OCI-LY3 (cell line): ENCODE data around the gene MAPK14.

Experiments used
- H2AFZ ChIP-seq: fragments of 200-600, 300-600 bp; shearing (Covaris generic); 2 replicates; pipeline ENCODE4 v1.6.0; 2014; ENCODE audit warnings: antibody characterized with exemption, low read depth, low read length
- H3K27ac ChIP-seq: fragments of 200-600, 300-600 bp; sonication (generic); 2 replicates; pipeline ENCODE4 v1.5.1; 2014; ENCODE audit warnings: mild to moderate bottlenecking, low read length, moderate library complexity, mixed read lengths
- H3K27me3 ChIP-seq: fragments of 200-600, 300-600 bp; sonication (generic); 2 replicates; pipeline ENCODE4 v1.6.1; 2014; ENCODE audit warnings: low read depth, low read length, mixed read lengths
- H3K36me3 ChIP-seq: fragments of 200-600, 300-600 bp; sonication (generic); replicated peaks from 2 replicates; pipeline ENCODE3; 2014; ENCODE audit warnings: low read depth, low read length, mixed read lengths
- H3K4me1 ChIP-seq: fragments of 300-600, 200-600 bp; sonication (generic); 2 replicates; pipeline ENCODE4 v1.6.1; 2014; ENCODE audit warnings: low read length, mixed read lengths
- H3K4me2 ChIP-seq: fragments of 200-600, 300-600 bp; sonication (generic); 2 replicates; pipeline ENCODE4 v1.6.1; 2014; ENCODE audit warnings: low read length, mixed read lengths
- H3K4me3 ChIP-seq: fragments of 300-600, 200-600 bp; sonication (generic); 2 replicates; pipeline ENCODE4 v1.5.1; 2014; ENCODE audit warnings: antibody characterized with exemption, mild to moderate bottlenecking, low read length, moderate library complexity
- H3K79me2 ChIP-seq: fragments of 300-600, 200-600 bp; shearing (Covaris generic); 2 replicates; pipeline ENCODE4 v1.6.1; 2014; ENCODE audit warnings: mild to moderate bottlenecking, low read length, mixed read lengths
- H3K9ac ChIP-seq: fragments of 300-600, 200-600 bp; shearing (Covaris generic); 2 replicates; pipeline ENCODE4 v1.6.0; 2014; ENCODE audit warnings: mild to moderate bottlenecking, low read length, moderate library complexity
- H3K9me3 ChIP-seq: fragments of 200-600, 300-600 bp; shearing (Covaris generic); 2 replicates; pipeline ENCODE4 v1.6.1; 2014; ENCODE audit warnings: low read length, mixed read lengths; ENCODE audit not compliant: insufficient read depth
- H4K20me1 ChIP-seq: fragments of 200-600, 300-600 bp; sonication (generic); 2 replicates; pipeline ENCODE4 v1.6.1; 2016; ENCODE audit warnings: low read length, mixed read lengths; ENCODE audit not compliant: insufficient read depth
- EZH2phosphoT487 ChIP-seq: fragments of 200-600 bp; shearing (Covaris generic); IDR thresholded peaks from 2 replicates; pipeline ENCODE4 v1.6.1; 2018; ENCODE audit warnings: antibody characterized with exemption, mixed run types, low read depth
- TF ChIP-seq, protein P1 (sequence below): fragments of 200-600, 300-600 bp; sonication (generic); IDR thresholded peaks from 2 replicates; pipeline ENCODE4 v1.5.1; 2014; ENCODE audit warnings: antibody characterized with exemption, low read length, low read depth

Gene MAPK14

GRCh38 chr6:36098920-36099647 is 71.5 kb downstream of the MAPK14 start:
- no peak overlapping the region for H3K4me2 ChIP-seq

GRCh38 chr6:36099869-36100483 is 72.4 kb downstream of the MAPK14 start:
- H3K4me1 ChIP-seq: peaks cover 11% of the 10 kb centered on the region
- no peaks in the 10 kb centered on the region for H3K9me3 ChIP-seq
- no peak overlapping the region for H3K4me3 ChIP-seq
- H2AFZ ChIP-seq: no peak overlapping the region
- H3K36me3 ChIP-seq: peaks cover 33% of the 10 kb centered on the region
- H3K9ac ChIP-seq: no peak overlapping the region
- no peak for TF ChIP-seq EZH2phosphoT487
- TF ChIP-seq, protein P1, sequence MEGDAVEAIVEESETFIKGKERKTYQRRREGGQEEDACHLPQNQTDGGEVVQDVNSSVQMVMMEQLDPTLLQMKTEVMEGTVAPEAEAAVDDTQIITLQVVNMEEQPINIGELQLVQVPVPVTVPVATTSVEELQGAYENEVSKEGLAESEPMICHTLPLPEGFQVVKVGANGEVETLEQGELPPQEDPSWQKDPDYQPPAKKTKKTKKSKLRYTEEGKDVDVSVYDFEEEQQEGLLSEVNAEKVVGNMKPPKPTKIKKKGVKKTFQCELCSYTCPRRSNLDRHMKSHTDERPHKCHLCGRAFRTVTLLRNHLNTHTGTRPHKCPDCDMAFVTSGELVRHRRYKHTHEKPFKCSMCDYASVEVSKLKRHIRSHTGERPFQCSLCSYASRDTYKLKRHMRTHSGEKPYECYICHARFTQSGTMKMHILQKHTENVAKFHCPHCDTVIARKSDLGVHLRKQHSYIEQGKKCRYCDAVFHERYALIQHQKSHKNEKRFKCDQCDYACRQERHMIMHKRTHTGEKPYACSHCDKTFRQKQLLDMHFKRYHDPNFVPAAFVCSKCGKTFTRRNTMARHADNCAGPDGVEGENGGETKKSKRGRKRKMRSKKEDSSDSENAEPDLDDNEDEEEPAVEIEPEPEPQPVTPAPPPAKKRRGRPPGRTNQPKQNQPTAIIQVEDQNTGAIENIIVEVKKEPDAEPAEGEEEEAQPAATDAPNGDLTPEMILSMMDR: no peak
- H4K20me1 ChIP-seq: no peaks in the 10 kb centered on the region
- no peak overlapping the region for H3K27ac ChIP-seq
- H3K4me2 ChIP-seq: no peak overlapping the region
- no peaks in the 10 kb centered on the region for H3K79me2 ChIP-seq
- H3K27me3 ChIP-seq: no peaks in the 10 kb centered on the region

More at GRCh38 chr6:36098920-36099647, 71.5 kb downstream of the MAPK14 start:
- no peak overlapping the region for H3K9ac ChIP-seq
- H3K27ac ChIP-seq: no peak overlapping the region
- TF ChIP-seq, protein P1: no peak
- TF ChIP-seq EZH2phosphoT487: no peak
- peaks cover 12% of the 10 kb centered on the region for H3K4me1 ChIP-seq
- H3K9me3 ChIP-seq: no peaks in the 10 kb centered on the region
- H3K36me3 ChIP-seq: peaks cover 28% of the 10 kb centered on the region
- H2AFZ ChIP-seq: no peak overlapping the region
- H3K27me3 ChIP-seq: no peaks in the 10 kb centered on the region
- H4K20me1 ChIP-seq: no peaks in the 10 kb centered on the region
- H3K79me2 ChIP-seq: no peaks in the 10 kb centered on the region
- no peak overlapping the region for H3K4me3 ChIP-seq

DNA sequence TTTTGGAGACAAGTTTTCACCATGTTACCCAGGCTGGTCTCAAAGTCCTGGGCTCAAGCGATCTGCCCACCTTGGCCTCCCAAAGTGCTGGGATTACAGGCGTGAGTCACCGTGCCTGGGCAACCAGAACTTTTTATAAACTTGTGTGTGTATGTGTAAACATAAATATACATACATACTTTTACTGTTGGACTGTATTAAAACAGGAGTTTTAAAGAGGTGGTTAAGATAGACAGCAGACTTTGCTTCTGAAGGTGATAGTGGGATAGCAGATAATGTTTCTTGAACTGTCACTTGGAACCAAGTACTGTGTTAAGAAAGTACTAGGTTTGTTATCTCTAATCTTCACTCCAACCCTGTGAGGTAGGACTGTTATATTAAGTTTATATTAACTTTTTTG is 74.1 kb downstream of the MAPK14 start:
- Histone ChIP-seq H3K9me3 (no peaks in the 10 kb centered on the region), H3K4me1 (peaks cover 10% of the 10 kb centered on the region), H3K27ac (no peak overlapping the region), H3K9ac (no peak overlapping the region), H4K20me1 (no peaks in the 10 kb centered on the region), H3K4me3 (no peak overlapping the region), H3K4me2 (no peak overlapping the region), H3K27me3 (no peaks in the 10 kb centered on the region), H3K36me3 (peaks cover 26% of the 10 kb centered on the region), H2AFZ (no peak overlapping the region), H3K79me2 (no peaks in the 10 kb centered on the region)
- TF ChIP-seq EZH2phosphoT487: no peak
- TF ChIP-seq, protein P1: no peak

DNA sequence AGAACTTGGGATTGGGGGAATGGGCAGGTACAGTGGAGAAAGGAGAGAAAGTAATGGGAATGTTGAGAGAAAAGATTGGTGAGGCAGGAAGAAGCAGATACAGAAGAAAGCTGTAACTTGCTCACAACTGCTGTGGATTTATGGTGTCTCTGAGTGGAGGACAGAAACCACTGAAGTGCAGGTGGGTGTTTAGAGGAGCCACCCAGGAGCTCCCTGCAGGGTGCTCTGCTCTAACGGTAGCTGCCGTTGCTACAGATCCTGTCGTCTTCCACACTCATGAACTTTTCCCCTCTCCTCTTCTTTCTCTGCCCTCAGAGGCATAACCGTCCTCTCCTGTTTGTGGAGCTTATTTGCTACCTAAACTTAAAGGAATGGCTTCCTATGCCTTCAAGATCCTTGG is 75.2 kb downstream of the MAPK14 start:
- H4K20me1 ChIP-seq: no peaks in the 10 kb centered on the region

More for the DNA sequence above, 75.2 kb downstream of the MAPK14 start:
- Histone ChIP-seq H3K4me2 (no peak overlapping the region), H3K4me1 (peaks cover 10% of the 10 kb centered on the region), H2AFZ (no peak overlapping the region), H3K36me3 (peaks cover 26% of the 10 kb centered on the region), H3K27ac (no peak overlapping the region), H3K27me3 (no peaks in the 10 kb centered on the region), H3K4me3 (no peak overlapping the region), H3K9ac (no peak overlapping the region), H3K79me2 (no peaks in the 10 kb centered on the region), H3K9me3 (no peaks in the 10 kb centered on the region)
- TF ChIP-seq EZH2phosphoT487: no peak
- TF ChIP-seq, protein P1: no peak
